ENCODE data around the gene ELK4. TPM values are rescaled to one million over a fixed set of nuclear protein-coding genes. Genes with fewer than 3 reads are reported as not detected.

Gene ELK4
- total and polyA plus RNA-seq, 5 donors from 2014 or later, result 3.5 to 106 (median 4.7) TPM

GRCh38 chr1:205632669-205633169 lies 908 bp upstream of the ELK4 start:
- H3K36me3 Mint-ChIP-seq, result peaks cover 7% of the 10 kb centered on the region
- Histone ChIP-seq H3K27me3 (ENCODE audit: control insufficient read depth, insufficient read depth, low read length) (peaks cover 5% of the 10 kb centered on the region), H3K36me3 (ENCODE audit: control insufficient read depth, insufficient read depth, low read length) (peaks cover 3% of the 10 kb centered on the region), H3K4me3 (ENCODE audit: low read depth, low read length) (peak overlapping the region; percentile 72), H3K4me1 (ENCODE audit: control insufficient read depth, insufficient read depth, low read length, poor library complexity, severe bottlenecking) (peaks cover 38% of the 10 kb centered on the region), H3K27ac (ENCODE audit: insufficient read depth, low read length, poor library complexity, severe bottlenecking) (peak overlapping the region; percentile 91), H3K9me3 (ENCODE audit: control insufficient read depth in 2 of 2, low read length in 2 of 2) (no peaks in the 10 kb centered on the region)
- no peak for ATAC-seq (ENCODE audit: low read depth in 2 of 2)
- H3K9me3 Mint-ChIP-seq, result no peaks in the 10 kb centered on the region
- peak in 1 of 3 donors; percentile 20 for DNase-seq
- H3K27ac Mint-ChIP-seq, result peak overlapping the region; percentile 94 to 95 (median 94)
- peak overlapping the region; percentile 85 to 96 (median 89) for H3K4me3 Mint-ChIP-seq
- peaks cover 11% of the 10 kb centered on the region for H3K27me3 Mint-ChIP-seq
- H3K4me1 Mint-ChIP-seq, result peaks cover 14 to 47% (median 24%) of the 10 kb centered on the region in 4 donors

- Mint-ChIP-seq H3K27me3 (peaks cover under 1% of the 10 kb centered on the region), H3K9me3 (no peaks in the 10 kb centered on the region), H3K36me3 (peaks cover 19% of the 10 kb centered on the region), H3K4me1 (peaks cover 24 to 61% (median 36%) of the 10 kb centered on the region in 4 donors), H3K27ac (peak overlapping the region; percentile 90 to 99 (median 94)), H3K4me3 (peak overlapping the region; percentile 92 to 98 (median 95))
- DNase-seq, result peak; percentile 79 to 96 (median 88)
- peaks cover 3% of the 10 kb centered on the region for H3K36me3 ChIP-seq (ENCODE audit: control insufficient read depth, insufficient read depth, low read length)
- no peaks in the 10 kb centered on the region for H3K9me3 ChIP-seq (ENCODE audit: control insufficient read depth in 2 of 2, low read length in 2 of 2)
- no peaks in the 10 kb centered on the region for H3K27me3 ChIP-seq (ENCODE audit: control insufficient read depth, insufficient read depth, low read length)
- peak overlapping the region; percentile 98 for H3K4me3 ChIP-seq (ENCODE audit: low read depth, low read length)
- H3K27ac ChIP-seq (ENCODE audit: insufficient read depth, low read length, poor library complexity, severe bottlenecking), result peak overlapping the region; percentile 91
- peak; percentile 74 to 76 for ATAC-seq (ENCODE audit: low read depth in 2 of 2)
- H3K4me1 ChIP-seq (ENCODE audit: control insufficient read depth, insufficient read depth, low read length, poor library complexity, severe bottlenecking), result peaks cover 46% of the 10 kb centered on the region
Measured at GRCh38 chr1:205631010-205631767, 622 bp downstream of the ELK4 start.

GRCh38 chr1:205630651-205631009 lies 1.2 kb downstream of the ELK4 start:
- peak overlapping the region; percentile 91 for H3K27ac ChIP-seq (ENCODE audit: insufficient read depth, low read length, poor library complexity, severe bottlenecking)
- no peaks in the 10 kb centered on the region for H3K9me3 Mint-ChIP-seq
- peak overlapping the region; percentile 92 to 98 (median 95) for H3K4me3 Mint-ChIP-seq
- peak overlapping the region; percentile 98 for H3K4me3 ChIP-seq (ENCODE audit: low read depth, low read length)
- H3K27ac Mint-ChIP-seq, result peak overlapping the region; percentile 90 to 99 (median 94)
- no peaks in the 10 kb centered on the region for H3K27me3 Mint-ChIP-seq
- DNase-seq (no peak), ATAC-seq (ENCODE audit: low read depth in 2 of 2) (no peak)
- no peaks in the 10 kb centered on the region for H3K27me3 ChIP-seq (ENCODE audit: control insufficient read depth, insufficient read depth, low read length)
- peaks cover 51% of the 10 kb centered on the region for H3K4me1 ChIP-seq (ENCODE audit: control insufficient read depth, insufficient read depth, low read length, poor library complexity, severe bottlenecking)
- H3K36me3 Mint-ChIP-seq, result peaks cover 23% of the 10 kb centered on the region
- peaks cover 24 to 66% (median 41%) of the 10 kb centered on the region in 4 donors for H3K4me1 Mint-ChIP-seq
- H3K36me3 ChIP-seq (ENCODE audit: control insufficient read depth, insufficient read depth, low read length), result peaks cover 3% of the 10 kb centered on the region
- H3K9me3 ChIP-seq (ENCODE audit: control insufficient read depth in 2 of 2, low read length in 2 of 2), result no peaks in the 10 kb centered on the region

- Histone ChIP-seq H3K4me3 (ENCODE audit: low read depth, low read length) (peak overlapping the region; percentile 98), H3K27ac (ENCODE audit: insufficient read depth, low read length, poor library complexity, severe bottlenecking) (peak overlapping the region; percentile 91), H3K9me3 (ENCODE audit: control insufficient read depth in 2 of 2, low read length in 2 of 2) (no peaks in the 10 kb centered on the region), H3K27me3 (ENCODE audit: control insufficient read depth, insufficient read depth, low read length) (no peaks in the 10 kb centered on the region), H3K4me1 (ENCODE audit: control insufficient read depth, insufficient read depth, low read length, poor library complexity, severe bottlenecking) (peaks cover 53% of the 10 kb centered on the region), H3K36me3 (ENCODE audit: control insufficient read depth, insufficient read depth, low read length) (peaks cover 3% of the 10 kb centered on the region)
- H3K36me3 Mint-ChIP-seq, result peaks cover 23% of the 10 kb centered on the region
- no peak for ATAC-seq (ENCODE audit: low read depth in 2 of 2)
- H3K4me3 Mint-ChIP-seq, result peak overlapping the region; percentile 92 to 98 (median 95)
- peaks cover 24 to 70% (median 42%) of the 10 kb centered on the region in 4 donors for H3K4me1 Mint-ChIP-seq
- H3K27ac Mint-ChIP-seq, result peak overlapping the region; percentile 90 to 99 (median 94)
- peak in 1 of 3 donors; percentile 32 for DNase-seq
- no peaks in the 10 kb centered on the region for H3K27me3 Mint-ChIP-seq
- H3K9me3 Mint-ChIP-seq, result no peaks in the 10 kb centered on the region
Measured at GRCh38 chr1:205630241-205630640, 1.6 kb downstream of the ELK4 start.

GRCh38 chr1:205629751-205630150 lies 2.1 kb downstream of the ELK4 start:
- H3K4me1 Mint-ChIP-seq, result peaks cover 28 to 75% (median 46%) of the 10 kb centered on the region in 4 donors
- H3K4me1 ChIP-seq (ENCODE audit: control insufficient read depth, insufficient read depth, low read length, poor library complexity, severe bottlenecking), result peaks cover 56% of the 10 kb centered on the region
- H3K36me3 Mint-ChIP-seq, result peaks cover 27% of the 10 kb centered on the region
- H3K27ac Mint-ChIP-seq, result peak overlapping the region; percentile 90 to 99 (median 94)
- peak overlapping the region; percentile 91 for H3K27ac ChIP-seq (ENCODE audit: insufficient read depth, low read length, poor library complexity, severe bottlenecking)
- no peaks in the 10 kb centered on the region for H3K9me3 Mint-ChIP-seq
- H3K4me3 Mint-ChIP-seq, result peak overlapping the region; percentile 92 to 98 (median 95)
- ATAC-seq (ENCODE audit: low read depth in 2 of 2) (no peak), DNase-seq (no peak)
- peak overlapping the region; percentile 98 for H3K4me3 ChIP-seq (ENCODE audit: low read depth, low read length)
- no peaks in the 10 kb centered on the region for H3K9me3 ChIP-seq (ENCODE audit: control insufficient read depth in 2 of 2, low read length in 2 of 2)
- H3K36me3 ChIP-seq (ENCODE audit: control insufficient read depth, insufficient read depth, low read length), result peaks cover 4% of the 10 kb centered on the region
- H3K27me3 ChIP-seq (ENCODE audit: control insufficient read depth, insufficient read depth, low read length), result no peaks in the 10 kb centered on the region
- no peaks in the 10 kb centered on the region for H3K27me3 Mint-ChIP-seq

GRCh38 chr1:205627956-205628355 lies 3.9 kb downstream of the ELK4 start:
- ATAC-seq (ENCODE audit: low read depth in 2 of 2), result no peak
- Histone ChIP-seq H3K4me3 (ENCODE audit: low read depth, low read length) (peak overlapping the region; percentile 51), H3K27me3 (ENCODE audit: control insufficient read depth, insufficient read depth, low read length) (no peaks in the 10 kb centered on the region), H3K36me3 (ENCODE audit: control insufficient read depth, insufficient read depth, low read length) (peaks cover 18% of the 10 kb centered on the region), H3K4me1 (ENCODE audit: control insufficient read depth, insufficient read depth, low read length, poor library complexity, severe bottlenecking) (peaks cover 62% of the 10 kb centered on the region), H3K9me3 (ENCODE audit: control insufficient read depth in 2 of 2, low read length in 2 of 2) (no peaks in the 10 kb centered on the region), H3K27ac (ENCODE audit: insufficient read depth, low read length, poor library complexity, severe bottlenecking) (no peak overlapping the region)
- DNase-seq, result no peak
- Mint-ChIP-seq H3K4me3 (peak overlapping the region; percentile 48 to 98 (median 92)), H3K9me3 (no peaks in the 10 kb centered on the region), H3K27ac (peak overlapping the region in 1 of 3 donors; percentile 90), H3K36me3 (peaks cover 33% of the 10 kb centered on the region), H3K4me1 (peaks cover 36 to 88% (median 56%) of the 10 kb centered on the region in 4 donors), H3K27me3 (no peaks in the 10 kb centered on the region)

- DNase-seq, result no peak
- no peaks in the 10 kb centered on the region for H3K9me3 Mint-ChIP-seq
- Histone ChIP-seq H3K36me3 (ENCODE audit: control insufficient read depth, insufficient read depth, low read length) (peaks cover 28% of the 10 kb centered on the region), H3K4me3 (ENCODE audit: low read depth, low read length) (no peak overlapping the region), H3K27me3 (ENCODE audit: control insufficient read depth, insufficient read depth, low read length) (no peaks in the 10 kb centered on the region), H3K4me1 (ENCODE audit: control insufficient read depth, insufficient read depth, low read length, poor library complexity, severe bottlenecking) (peaks cover 55% of the 10 kb centered on the region), H3K27ac (ENCODE audit: insufficient read depth, low read length, poor library complexity, severe bottlenecking) (no peak overlapping the region), H3K9me3 (ENCODE audit: control insufficient read depth in 2 of 2, low read length in 2 of 2) (no peaks in the 10 kb centered on the region)
- H3K36me3 Mint-ChIP-seq, result peaks cover 33% of the 10 kb centered on the region
- no peaks in the 10 kb centered on the region for H3K27me3 Mint-ChIP-seq
- ATAC-seq (ENCODE audit: low read depth in 2 of 2), result no peak
- H3K27ac Mint-ChIP-seq, result peak overlapping the region; percentile 64 to 79 (median 71)
- H3K4me1 Mint-ChIP-seq, result peaks cover 36 to 79% (median 56%) of the 10 kb centered on the region in 4 donors
- peak overlapping the region; percentile 17 to 74 (median 62) for H3K4me3 Mint-ChIP-seq
Measured at GRCh38 chr1:205626216-205626615, 5.6 kb downstream of the ELK4 start.

Measured in CD4-positive, CD25-positive, alpha-beta regulatory T cell (primary cell).